ENCODE data around the gene KDM5C. TPM values are rescaled to one million over a fixed set of nuclear protein-coding genes. Genes with fewer than 3 reads are reported as not detected.
A peak's percentile ranks its signal among the peaks of the same experiment; 100 is the strongest.

Gene KDM5C
- total RNA-seq, 2 donors from 2014 or later: 65.1 to 171 TPM

GRCh38 chrX:53193093-53193492 lies 31.9 kb downstream of the KDM5C start:
- Histone ChIP-seq H3K36me3 (replicated peaks in 1 of 2; ENCODE audit: insufficient read depth in 1 of 2, low read depth in 2 of 2) (peaks cover 5 to 13% of the 10 kb centered on the region in 2 donors), H3K27ac (no peak overlapping the region), H3K4me3 (no peak overlapping the region), H3K4me1 (no peaks in the 10 kb centered on the region), H3K9me3 (no peaks in the 10 kb centered on the region), H3K27me3 (no peaks in the 10 kb centered on the region)
- WGBS, 2 donors: 86% methylated on average over 4 to 7 of the region's 16 CpGs
- TF ChIP-seq POLR2A (IDR thresholded peaks at IDR 0.05): no peak
- TF ChIP-seq CTCF (IDR thresholded peaks at IDR 0.05): no peak
- ATAC-seq (no peak), DNase-seq (no peak)
- intact Hi-C loops (cut with DNase I): no loop called here

- Histone ChIP-seq H3K27ac (no peak overlapping the region), H3K36me3 (replicated peaks in 1 of 2; ENCODE audit: insufficient read depth in 1 of 2, low read depth in 2 of 2) (peaks cover 0 to 6% of the 10 kb centered on the region in 2 donors), H3K9me3 (no peaks in the 10 kb centered on the region), H3K27me3 (no peaks in the 10 kb centered on the region), H3K4me3 (no peak overlapping the region), H3K4me1 (no peaks in the 10 kb centered on the region)
- DNase-seq (no peak), ATAC-seq (no peak)
- TF ChIP-seq CTCF (IDR thresholded peaks at IDR 0.05) (peak in 1 of 7 experiments; percentile 11), POLR2A (IDR thresholded peaks at IDR 0.05) (no peak)
- intact Hi-C loops (cut with DNase I): no loop called here
- WGBS, 2 donors: 71 to 72% methylated on average over 5 to 6 of the region's 6 CpGs
Measured at GRCh38 chrX:53190363-53190960, 34.5 kb downstream of the KDM5C start.

- 38% methylated on average over 2 of the region's 2 CpGs; no CpG with 5 or more reads in 1 of the 2 donors for WGBS, 2 donors
- ATAC-seq (no peak), DNase-seq (no peak)
- Histone ChIP-seq H3K4me3 (no peak overlapping the region), H3K27ac (no peak overlapping the region), H3K4me1 (no peaks in the 10 kb centered on the region), H3K9me3 (no peaks in the 10 kb centered on the region), H3K27me3 (no peaks in the 10 kb centered on the region), H3K36me3 (replicated peaks in 1 of 2; ENCODE audit: insufficient read depth in 1 of 2, low read depth in 2 of 2) (no peaks in the 10 kb centered on the region)
- intact Hi-C loops (cut with DNase I): no loop called here
- TF ChIP-seq CTCF (IDR thresholded peaks at IDR 0.05) (no peak), POLR2A (IDR thresholded peaks at IDR 0.05) (no peak)
Measured at GRCh38 chrX:53188763-53189162, 36.2 kb downstream of the KDM5C start.

DNA sequence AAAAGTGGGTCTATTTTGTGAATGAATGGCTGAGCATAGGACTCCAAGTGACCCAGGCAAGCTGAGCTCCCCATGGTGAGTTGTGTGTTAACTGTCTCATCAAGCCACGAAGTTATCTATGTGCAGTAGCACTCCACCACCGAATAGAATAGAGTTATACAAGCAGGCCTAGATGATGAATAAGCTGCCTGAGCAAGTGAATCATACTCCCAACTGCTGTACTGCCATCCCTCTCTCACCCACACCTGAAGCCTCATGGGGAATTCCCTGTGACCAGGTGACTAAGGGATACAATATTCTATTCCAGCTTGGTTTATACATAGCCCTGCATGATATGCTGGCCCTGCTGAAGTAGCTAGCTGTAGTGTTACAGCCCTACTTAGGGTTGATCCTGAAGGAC lies 38.7 kb downstream of the KDM5C start:
- ATAC-seq: no peak
- WGBS, 2 donors: 21 to 53% methylated on average over 2 of the region's 2 CpGs
- TF ChIP-seq CTCF (IDR thresholded peaks at IDR 0.05) (no peak), POLR2A (IDR thresholded peaks at IDR 0.05) (no peak)
- Histone ChIP-seq H3K27ac (no peak overlapping the region), H3K9me3 (no peaks in the 10 kb centered on the region), H3K36me3 (replicated peaks in 1 of 2; ENCODE audit: insufficient read depth in 1 of 2, low read depth in 2 of 2) (no peaks in the 10 kb centered on the region), H3K4me3 (no peak overlapping the region), H3K27me3 (no peaks in the 10 kb centered on the region), H3K4me1 (no peaks in the 10 kb centered on the region)
- intact Hi-C loops (cut with DNase I): no loop called here
- no peak for DNase-seq

GRCh38 chrX:53184836-53185235 lies 40.2 kb downstream of the KDM5C start:
- Histone ChIP-seq H3K27ac (no peak overlapping the region), H3K27me3 (no peaks in the 10 kb centered on the region), H3K4me1 (no peaks in the 10 kb centered on the region), H3K9me3 (no peaks in the 10 kb centered on the region), H3K4me3 (no peak overlapping the region), H3K36me3 (replicated peaks in 1 of 2; ENCODE audit: insufficient read depth in 1 of 2, low read depth in 2 of 2) (no peaks in the 10 kb centered on the region)
- intact Hi-C loops (cut with DNase I): no loop called here
- DNase-seq: no peak
- WGBS, 2 donors: 58 to 60% methylated on average over 2 of the region's 2 CpGs
- no peak for TF ChIP-seq POLR2A (IDR thresholded peaks at IDR 0.05)
- no peak for TF ChIP-seq CTCF (IDR thresholded peaks at IDR 0.05)
- ATAC-seq: no peak

All from body of pancreas (tissue), 4 donors.